DOHH2 (cell line): ENCODE results near the gene SELENOS.

Source experiments
- CTCF ChIP-seq: fragments of 200-600 bp; sonication (generic); IDR thresholded peaks from one replicate; pipeline ENCODE4 v1.5.1; 2014; ENCODE audit warnings: antibody characterized with exemption, mild to moderate bottlenecking, low read depth, low read length; ENCODE audit not compliant: poor library complexity, severe bottlenecking
- EZH2phosphoT487 ChIP-seq: fragments of 200-600 bp; sonication (generic); IDR thresholded peaks from 2 replicates; pipeline ENCODE4 v1.6.1; 2017; ENCODE audit warnings: borderline replicate concordance, mild to moderate bottlenecking, antibody characterized with exemption, low read length, moderate library complexity, mixed read lengths

GRCh38 chr15:101254157-101255050, 22.9 kb downstream of the SELENOS start:
- TF ChIP-seq CTCF (no peak), EZH2phosphoT487 (no peak)
